Epidermal melanocyte (primary cell): ENCODE data around the gene TEX13B.

ENCODE experiments used
- DNase-seq: peaks from one replicate; pipeline ENCODE4 v3.0.0; 2011; ENCODE audit warnings: low spot score; ENCODE audit not compliant: insufficient read length

The TEX13B gene

GRCh38 chrX:107936434-107936730, 45.8 kb downstream of the TEX13B start:
- DNase-seq = no peak

DNA sequence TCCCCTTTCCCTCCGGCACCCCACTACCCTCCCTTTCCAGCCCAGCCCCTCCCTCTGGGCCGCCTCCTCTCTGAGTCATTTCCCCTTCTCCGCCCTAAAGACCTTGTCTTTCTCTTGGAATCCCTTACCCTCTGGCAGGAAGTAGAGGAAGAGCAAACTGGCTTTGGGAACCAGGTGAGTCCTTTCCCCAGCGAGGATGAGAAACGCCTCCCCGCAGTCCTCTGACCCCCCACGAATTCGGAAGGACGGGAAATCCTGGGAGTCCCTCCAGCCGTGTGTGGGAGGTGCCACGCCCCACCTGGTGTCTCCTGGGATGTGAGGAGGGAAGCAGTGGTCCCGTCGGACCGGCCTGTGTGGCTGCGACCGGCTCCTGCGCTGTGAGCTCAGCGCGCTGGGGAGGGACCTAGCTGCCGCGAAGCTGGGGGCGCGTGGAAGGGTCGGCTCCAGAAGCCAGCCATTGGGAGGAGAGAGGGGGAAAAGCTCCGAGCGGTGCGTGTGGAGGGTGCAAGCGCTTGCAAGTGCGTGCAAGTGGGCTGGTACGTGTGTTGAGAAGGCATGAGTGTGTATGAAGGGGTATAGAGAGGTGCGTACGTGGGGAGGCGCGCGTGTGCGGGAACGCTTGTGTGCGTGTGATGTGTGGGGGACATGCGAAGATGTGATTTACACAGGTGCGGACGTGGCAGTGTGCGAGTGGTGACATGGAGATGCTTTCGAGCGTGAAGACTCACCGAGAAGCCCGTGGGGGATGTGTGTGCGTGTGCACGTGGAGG, 46.3 kb downstream of the TEX13B start:
- no peak for DNase-seq

DNA sequence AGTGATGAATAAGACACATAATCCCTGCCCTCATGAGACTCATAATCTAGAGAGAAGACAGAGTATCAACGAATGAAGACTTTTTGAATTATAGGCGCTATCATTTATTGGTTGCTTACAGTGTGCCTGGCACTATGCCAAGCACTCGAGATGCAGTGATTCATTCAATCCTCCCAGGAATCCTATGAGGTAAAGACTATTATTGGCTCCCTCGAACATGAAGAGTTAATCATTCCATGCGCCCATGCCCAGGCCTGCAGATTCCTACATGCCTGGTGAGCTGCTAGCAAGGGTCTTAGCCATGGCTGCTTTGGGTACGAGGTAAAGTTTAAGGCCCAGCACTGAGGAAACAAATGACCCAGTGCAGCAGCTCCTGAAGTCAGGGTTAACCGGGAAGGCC, 47.0 kb downstream of the TEX13B start:
- DNase-seq = no peak

DNA sequence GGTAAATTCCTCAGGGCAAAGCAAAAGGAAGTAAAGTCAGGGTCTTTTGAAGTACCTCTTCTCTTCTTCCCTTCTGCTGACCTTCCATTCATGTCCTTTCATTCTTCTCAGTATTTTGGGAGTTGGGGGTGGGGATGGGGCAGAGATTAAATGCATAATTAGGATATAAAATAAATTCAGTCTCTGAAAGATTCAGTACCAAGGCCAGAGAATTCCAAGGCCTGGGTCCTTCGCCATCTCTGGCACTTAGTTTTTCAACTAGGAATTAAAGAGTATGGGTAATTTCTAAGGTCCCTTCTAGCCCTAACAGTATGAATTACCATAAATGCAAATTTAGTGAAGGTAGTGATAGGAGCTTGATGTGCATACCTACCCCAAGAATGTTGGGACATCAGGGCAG, 47.9 kb downstream of the TEX13B start:
- no peak for DNase-seq
